A549 (cell line): ENCODE results near the gene ESR2. TPM values are rescaled to one million over a fixed set of nuclear protein-coding genes. Genes with fewer than 3 reads are reported as not detected.
A peak's percentile ranks its signal among the peaks of the same experiment; 100 is the strongest.

Experiments
- ATAC-seq, 2 experiments: fragments of 200-7000 bp in 1 of 2; fragments of >200 bp in 1 of 2; cut with Nextera tagmentation in 1 of 2; cut with Tn5 transposase in 1 of 2; 3 replicates each; pipeline versions ENCODE4 v1.8.0 to v1.9.1; 2018 to 2020; ENCODE audit warnings: mild to moderate bottlenecking in 1 of 2, moderate library complexity in 1 of 2
- CTCF ChIA-PET: fragments of 300-600 bp; sonication (Branson Sonifier 250); formaldehyde crosslinking; extraction: SDS; loops from one replicate; lab custom pipeline; 2021; ENCODE audit warnings: antibody characterized with exemption, inconsistent platforms; lab: Yijun Ruan, JAX
- POLR2A ChIA-PET: fragments of 350-600 bp; formaldehyde crosslinking; extraction: SDS; loops from one replicate; lab custom pipeline; 2021; ENCODE audit warnings: antibody characterized with exemption, inconsistent platforms; lab: Yijun Ruan, JAX
- DNase-seq, 2 experiments: peaks; one replicate each; pipeline versions ENCODE4 v3.0.0 to v3.0.0-alpha.2; 2011 to 2016; ENCODE audit warnings: low read depth in 1 of 2, low spot score in 1 of 2
- FAIRE-seq: peaks from 2 replicates; lab custom pipeline; 2011; peaks lifted over from hg19 to GRCh38; lab: Jason Lieb, UNC
- H3K27ac ChIP-seq, 2 experiments: fragments of >200 bp; sonication (Bioruptor Twin); formaldehyde crosslinking; 3 replicates each; pipeline ENCODE4 v1.5.1; 2016 to 2017
- H3K4me1 ChIP-seq: fragments of >200 bp; sonication (Bioruptor Twin); formaldehyde crosslinking; 3 replicates; pipeline ENCODE4 v1.6.1; 2016
- H3K4me2 ChIP-seq: fragments of >200 bp; sonication (Bioruptor Twin); formaldehyde crosslinking; 3 replicates; pipeline ENCODE4 v1.6.1; 2016
- H3K4me3 ChIP-seq: fragments of >200 bp; sonication (Bioruptor Twin); formaldehyde crosslinking; 3 replicates; pipeline ENCODE4 v1.5.1; 2016
- H3K9me3 ChIP-seq: fragments of >200 bp; sonication (Bioruptor Twin); formaldehyde crosslinking; 3 replicates; pipeline ENCODE4 v1.6.1; 2016
- BHLHE40 ChIP-seq: IDR thresholded peaks from 2 replicates; pipeline ENCODE4 v1.6.1; 2012; ENCODE audit warnings: low read depth, low read length, inconsistent platforms
- CBX2 ChIP-seq: fragments of 200-600 bp; sonication (generic); IDR thresholded peaks from 2 replicates; pipeline ENCODE4 v1.6.1; 2016; ENCODE audit warnings: low read depth, mild to moderate bottlenecking, borderline replicate concordance
- CHD4 ChIP-seq: fragments of 200-600 bp; sonication (generic); IDR thresholded peaks from 2 replicates; pipeline ENCODE4 v1.6.1; 2016; ENCODE audit warnings: antibody characterized with exemption, mild to moderate bottlenecking, borderline replicate concordance
- EHMT2 ChIP-seq: fragments of 200-600 bp; sonication (generic); IDR thresholded peaks from 2 replicates; pipeline ENCODE4 v1.6.1; 2016; ENCODE audit warnings: antibody characterized with exemption, low read depth, mild to moderate bottlenecking, moderate library complexity
- FOSB ChIP-seq: fragments of 250-450 bp; sonication (Bioruptor Pico); IDR thresholded peaks from 2 replicates; pipeline ENCODE4 v1.5.0; 2020; ENCODE audit warnings: mild to moderate bottlenecking, moderate library complexity
- GATA3 ChIP-seq: IDR thresholded peaks from 2 replicates; pipeline ENCODE4 v1.6.1; 2012; ENCODE audit warnings: borderline replicate concordance
- HDAC2 ChIP-seq: fragments of 200-600 bp; sonication (generic); IDR thresholded peaks from 2 replicates; pipeline ENCODE4 v1.6.1; 2016
- HES2 ChIP-seq: fragments of >200 bp; sonication (Bioruptor Twin); formaldehyde crosslinking; IDR thresholded peaks from 2 replicates; pipeline ENCODE4 v1.6.1; 2016
- HOXA7 ChIP-seq: fragments of 250-450 bp; sonication (Bioruptor Pico); IDR thresholded peaks from 2 replicates; pipeline ENCODE4 v1.5.0; 2020; ENCODE audit warnings: mild to moderate bottlenecking, moderate library complexity
- HOXB13 ChIP-seq: fragments of 250-450 bp; sonication (Bioruptor Pico); IDR thresholded peaks from 2 replicates; pipeline ENCODE4 v1.5.0; 2020; ENCODE audit warnings: low read depth, mild to moderate bottlenecking, moderate library complexity
- HOXB5 ChIP-seq: fragments of 250-450 bp; sonication (Bioruptor Pico); IDR thresholded peaks from 2 replicates; pipeline ENCODE4 v1.5.0; 2020; ENCODE audit warnings: mild to moderate bottlenecking, moderate library complexity
- JUNB ChIP-seq: fragments of >200 bp; sonication (Bioruptor Twin); formaldehyde crosslinking; IDR thresholded peaks from 2 replicates; pipeline ENCODE4 v1.6.1; 2016
- MYC ChIP-seq: IDR thresholded peaks from 2 replicates; pipeline ENCODE4 v1.6.1; 2012; ENCODE audit warnings: mild to moderate bottlenecking, inconsistent platforms, low read length, improper control_type of control experiment, borderline replicate concordance
- NR3C1 ChIP-seq: fragments of >200 bp; sonication (Bioruptor Twin); formaldehyde crosslinking; IDR thresholded peaks from 3 replicates; pipeline ENCODE4 v1.6.1; 2017
- RAD21 ChIP-seq, 2 experiments: fragments of >200 bp in 1 of 2; sonication (Bioruptor Twin) in 1 of 2; formaldehyde crosslinking in 1 of 2; IDR thresholded peaks in 1 of 2; conservative IDR thresholded peaks in 1 of 2; 2 replicates in 1 of 2; 3 replicates in 1 of 2; pipeline ENCODE4 v1.6.1; 2012 to 2018; ENCODE audit warnings: inconsistent platforms in 1 of 2
- RCOR1 ChIP-seq: fragments of 150-350 bp; IDR thresholded peaks from 2 replicates; pipeline ENCODE4 v1.6.1; 2014; ENCODE audit warnings: antibody characterized with exemption, low read length, low read depth
- TFCP2L1 ChIP-seq: fragments of 250-450 bp; sonication (Bioruptor Pico); IDR thresholded peaks from 2 replicates; pipeline ENCODE4 v1.5.0; 2021; ENCODE audit warnings: mild to moderate bottlenecking
- TP53 ChIP-seq: fragments of 250-450 bp; sonication (Bioruptor Pico); IDR thresholded peaks from 2 replicates; pipeline ENCODE4 v1.5.0; 2021; ENCODE audit warnings: mild to moderate bottlenecking, moderate library complexity
- WGBS: methylation state at CpG from one replicate; pipeline ENCODE4 v1.1.6; 2017; ENCODE audit errors: missing lambda C conversion rate; 5-methylcytosine and 5-hydroxymethylcytosine counted together
- polyA plus RNA-seq, 4 experiments: library from polyadenylated mRNA; depleted of rRNA in 3 of 4; stranded (reverse); fragments of >200 nt; fragmentation: RNase III in 1 of 4; extraction: RNeasy Plus Mini Kit Qiagen cat#74134 plus additional on column Dnase treatment in 1 of 4; gene quantifications; 2 replicates in 3 of 4; 3 replicates in 1 of 4; pipeline ENCODE4 v1.2.3, GENCODE V29; 2011 to 2017
- TF ChIP-seq, protein P1 (sequence below): fragments of >200 bp; sonication (Bioruptor Twin); formaldehyde crosslinking; IDR thresholded peaks from 3 replicates; pipeline ENCODE4 v1.5.1; 2016
- TF ChIP-seq, protein P2 (sequence below): fragments of 250-450 bp; sonication (Bioruptor Pico); IDR thresholded peaks from 2 replicates; pipeline ENCODE4 v1.5.0; 2020; ENCODE audit warnings: low read depth, mild to moderate bottlenecking, moderate library complexity

The ESR2 gene
- polyA plus RNA-seq, 2 of the 4 experiments (the other 2 are of a cell fraction) = 0.05 to 0.06 TPM

GRCh38 chr14:64061115-64061514 lies 233.1 kb downstream of the ESR2 start:
- ChIA-PET CTCF (interaction anchor here (1.0 to 1.8 kb wide), 2 partner anchors 50 to 226 kb away, joined by 3 to 5 read pairs; no protein-coding TSS in a partner anchor), POLR2A (no interaction called here)
- H3K4me2 ChIP-seq = no peak overlapping the region
- no peak overlapping the region for H3K27ac ChIP-seq
- no peaks in the 10 kb centered on the region for H3K4me1 ChIP-seq
- no peaks in the 10 kb centered on the region for H3K9me3 ChIP-seq
- H3K4me3 ChIP-seq = no peak overlapping the region
- DNase-seq (no peak), ATAC-seq (no peak), FAIRE-seq (no peak)
- 38% methylated on average over 1 of the region's 1 CpG for WGBS
- TF ChIP-seq TP53 (no peak), GATA3 (no peak), CBX2 (no peak), RAD21 (conservative IDR thresholded peaks at IDR 0.05 in 1 of 2, IDR thresholded peaks at IDR 0.05 in 1 of 2) (no peak), HOXA7 (CRISPR knock-in tag) (no peak), HOXB5 (CRISPR knock-in tag) (no peak), TFCP2L1 (CRISPR knock-in tag) (no peak), MYC (no peak)

DNA sequence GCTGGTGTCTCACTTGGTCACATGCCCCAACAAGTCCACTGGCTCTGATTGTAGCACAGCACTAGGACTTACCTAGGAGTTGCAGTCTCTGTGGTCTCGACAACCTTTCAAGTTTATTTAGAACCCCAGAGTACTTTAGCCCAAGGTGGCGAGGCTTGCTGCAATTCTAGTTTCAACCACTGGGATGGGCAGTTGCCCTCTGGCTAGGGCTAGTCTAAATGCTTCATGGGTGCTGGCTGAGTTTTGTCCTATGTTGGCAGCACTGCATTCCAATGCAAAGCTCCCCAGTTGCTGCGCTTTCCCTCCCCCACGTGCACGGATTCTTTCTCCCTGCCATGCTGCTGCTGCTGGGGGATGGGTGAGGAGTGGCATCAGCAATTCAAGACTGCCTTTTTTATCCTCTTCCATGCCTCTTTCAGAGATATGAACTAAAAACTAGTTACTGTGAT lies 233.5 kb downstream of the ESR2 start:
- Histone ChIP-seq H3K4me1 (no peaks in the 10 kb centered on the region), H3K4me2 (no peak overlapping the region), H3K27ac (no peak overlapping the region), H3K4me3 (no peak overlapping the region), H3K9me3 (no peaks in the 10 kb centered on the region)
- ChIA-PET POLR2A (no interaction called here), CTCF (interaction anchor here (0.6 to 1.8 kb wide), 4 partner anchors 50 to 243 kb away, joined by 3 to 5 read pairs (median 3); no protein-coding TSS in a partner anchor)
- FAIRE-seq (no peak), ATAC-seq (peak; percentile 83 to 96; a peak in 5 of 6 replicates), DNase-seq (peak; percentile 23 to 34)
- TF ChIP-seq, protein P1, sequence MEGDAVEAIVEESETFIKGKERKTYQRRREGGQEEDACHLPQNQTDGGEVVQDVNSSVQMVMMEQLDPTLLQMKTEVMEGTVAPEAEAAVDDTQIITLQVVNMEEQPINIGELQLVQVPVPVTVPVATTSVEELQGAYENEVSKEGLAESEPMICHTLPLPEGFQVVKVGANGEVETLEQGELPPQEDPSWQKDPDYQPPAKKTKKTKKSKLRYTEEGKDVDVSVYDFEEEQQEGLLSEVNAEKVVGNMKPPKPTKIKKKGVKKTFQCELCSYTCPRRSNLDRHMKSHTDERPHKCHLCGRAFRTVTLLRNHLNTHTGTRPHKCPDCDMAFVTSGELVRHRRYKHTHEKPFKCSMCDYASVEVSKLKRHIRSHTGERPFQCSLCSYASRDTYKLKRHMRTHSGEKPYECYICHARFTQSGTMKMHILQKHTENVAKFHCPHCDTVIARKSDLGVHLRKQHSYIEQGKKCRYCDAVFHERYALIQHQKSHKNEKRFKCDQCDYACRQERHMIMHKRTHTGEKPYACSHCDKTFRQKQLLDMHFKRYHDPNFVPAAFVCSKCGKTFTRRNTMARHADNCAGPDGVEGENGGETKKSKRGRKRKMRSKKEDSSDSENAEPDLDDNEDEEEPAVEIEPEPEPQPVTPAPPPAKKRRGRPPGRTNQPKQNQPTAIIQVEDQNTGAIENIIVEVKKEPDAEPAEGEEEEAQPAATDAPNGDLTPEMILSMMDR = peak; percentile 13; the same call in 1 of the 3 replicates
- TF ChIP-seq HOXB5 (CRISPR knock-in tag) = no peak
- TF ChIP-seq RAD21 (conservative IDR thresholded peaks at IDR 0.05 in 1 of 2, IDR thresholded peaks at IDR 0.05 in 1 of 2) = peak; percentile 17 to 33; a peak in 1 of 5 replicates
- 70% methylated on average over 5 of the region's 5 CpGs for WGBS

DNA sequence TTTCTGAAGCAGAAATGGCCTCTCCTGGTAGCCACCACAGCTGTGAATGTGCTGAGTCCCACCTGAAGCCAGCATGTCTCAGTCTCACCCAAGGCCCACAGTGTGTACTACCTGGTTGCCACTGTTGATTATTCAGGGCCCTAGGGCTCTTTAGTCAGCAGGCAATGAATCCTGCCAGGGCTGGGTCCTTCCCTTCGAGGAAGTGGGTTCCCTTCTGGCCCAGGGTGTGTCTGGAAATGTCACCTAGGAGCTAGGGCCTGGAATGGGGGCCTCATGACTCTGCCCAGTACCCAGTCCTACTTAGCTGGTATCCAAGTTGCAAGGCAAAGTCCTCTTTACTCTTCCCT lies 234.0 kb downstream of the ESR2 start:
- no peak overlapping the region for H3K27ac ChIP-seq
- TF ChIP-seq, protein P2, sequence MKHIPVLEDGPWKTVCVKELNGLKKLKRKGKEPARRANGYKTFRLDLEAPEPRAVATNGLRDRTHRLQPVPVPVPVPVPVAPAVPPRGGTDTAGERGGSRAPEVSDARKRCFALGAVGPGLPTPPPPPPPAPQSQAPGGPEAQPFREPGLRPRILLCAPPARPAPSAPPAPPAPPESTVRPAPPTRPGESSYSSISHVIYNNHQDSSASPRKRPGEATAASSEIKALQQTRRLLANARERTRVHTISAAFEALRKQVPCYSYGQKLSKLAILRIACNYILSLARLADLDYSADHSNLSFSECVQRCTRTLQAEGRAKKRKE (CRISPR knock-in tag) = no peak
- TF ChIP-seq RAD21 (conservative IDR thresholded peaks at IDR 0.05 in 1 of 2, IDR thresholded peaks at IDR 0.05 in 1 of 2) (no peak), EHMT2 (no peak), FOSB (no peak), HOXA7 (CRISPR knock-in tag) (no peak), HOXB13 (CRISPR knock-in tag) (no peak)
- POLR2A ChIA-PET = no interaction called here
- H3K4me2 ChIP-seq = no peak overlapping the region
- ATAC-seq (peak in 1 of 2 experiments; percentile 21; a peak in 2 of 6 replicates), DNase-seq (no peak), FAIRE-seq (no peak)
- no peaks in the 10 kb centered on the region for H3K9me3 ChIP-seq
- CTCF ChIA-PET = interaction anchor here (0.6 to 1.8 kb wide), 4 partner anchors 9 to 244 kb away, joined by 3 to 5 read pairs (median 3); no protein-coding TSS in a partner anchor
- H3K4me1 ChIP-seq = no peaks in the 10 kb centered on the region
- no CpG with 5 or more reads among the region's 1 CpG for WGBS
- no peak overlapping the region for H3K4me3 ChIP-seq

GRCh38 chr14:64059454-64060198 lies 234.5 kb downstream of the ESR2 start:
- ATAC-seq (no peak; a peak in 2 of 6 replicates), FAIRE-seq (no peak), DNase-seq (no peak)
- Histone ChIP-seq H3K4me1 (no peaks in the 10 kb centered on the region), H3K27ac (no peak overlapping the region), H3K4me3 (no peak overlapping the region), H3K4me2 (no peak overlapping the region), H3K9me3 (no peaks in the 10 kb centered on the region)
- 80% methylated on average over 6 of the region's 6 CpGs for WGBS
- CTCF ChIA-PET = interaction anchor here (0.6 to 1.8 kb wide), 5 partner anchors 9 to 244 kb away, joined by 3 to 5 read pairs (median 3); no protein-coding TSS in a partner anchor
- POLR2A ChIA-PET = no interaction called here
- TF ChIP-seq HES2 (no peak), NR3C1 (no peak), HDAC2 (no peak), JUNB (no peak), BHLHE40 (no peak), CHD4 (no peak), RCOR1 (no peak)
